Heart right ventricle (tissue), 16 donors: ENCODE results near the gene SMAP1. TPM values are rescaled to one million over a fixed set of nuclear protein-coding genes. Genes with fewer than 3 reads are reported as not detected.

Source experiments
- ATAC-seq, 8 donors: fragments of 200-7000 bp; cut with Tn5 transposase; one replicate each; pipeline ENCODE4 v1.9.1; 2020; ENCODE audit warnings: mild to moderate bottlenecking in 8 of 8, moderate library complexity in 8 of 8, moderate number of reproducible peaks in 1 of 8
- DNase-seq, 2 donors: peaks; one replicate each; pipeline ENCODE4 v3.0.0-alpha.2; 2020
- H3K27ac ChIP-seq, 10 donors: fragments of 200-600 bp; sonication (generic) in 2 of 10; one replicate each; pipeline versions ENCODE4 v1.5.0 to v1.8.0; 2020 to 2022; ENCODE audit warnings: mild to moderate bottlenecking in 3 of 10
- H3K27me3 ChIP-seq, 7 donors: fragments of 200-600 bp; one replicate each; pipeline ENCODE4 v1.8.0; 2021 to 2022; ENCODE audit warnings: mild to moderate bottlenecking in 2 of 7
- H3K36me3 ChIP-seq, 9 donors: fragments of 200-600 bp; sonication (generic) in 1 of 9; one replicate each; pipeline versions ENCODE4 v1.5.0 to v1.8.0; 2020 to 2022; ENCODE audit warnings: mild to moderate bottlenecking in 2 of 9
- H3K4me1 ChIP-seq, 9 donors: fragments of 200-600 bp; sonication (generic) in 1 of 9; one replicate each; pipeline versions ENCODE4 v1.5.0 to v1.8.0; 2020 to 2022; ENCODE audit warnings: mild to moderate bottlenecking in 4 of 9
- H3K4me3 ChIP-seq, 10 donors: fragments of 200-600 bp; sonication (generic) in 2 of 10; one replicate each; pipeline versions ENCODE4 v1.5.0 to v1.8.0; 2020 to 2022; ENCODE audit warnings: mild to moderate bottlenecking in 7 of 10, moderate library complexity in 2 of 10
- H3K9me3 ChIP-seq, 11 donors: fragments of 200-600 bp in 10 of 11; sonication (generic) in 2 of 11; one replicate each; pipeline versions ENCODE4 v1.5.0 to v1.8.0; 2013 to 2022; ENCODE audit warnings: mild to moderate bottlenecking in 2 of 11, control low read depth in 1 of 11, moderate library complexity in 1 of 11
- WGBS, 2 donors: extraction: QIAGEN DNeasy Blood & Tissue Kit; methylation state at CpG; one replicate each; pipeline ENCODE4 v1.1.7; 2013; ENCODE audit warnings: inconsistent platforms in 1 of 2; 5-methylcytosine and 5-hydroxymethylcytosine counted together
- intact Hi-C, 10 donors: fragments of 100-400 bp; cut with DNase I; formaldehyde crosslinking; loops; one replicate each; pipeline versions ENCODE4 v1.11.1 to v1.14.2; 2022
- polyA plus RNA-seq, 2 donors: library from polyadenylated mRNA; stranded (reverse); fragments of 200-250 nt; gene quantifications; one replicate each; pipeline ENCODE4 v1.2.3, GENCODE V29; 2013
- total RNA-seq, 10 donors: library from RNA; stranded (reverse); fragmentation: NEBNext Ultra II Directional in 3 of 10; extraction: Animal tissue kit (Norgen Biotek cat#: 25700) in 3 of 10; gene quantifications; one replicate each; pipeline versions ENCODE4 v1.2.1 to v1.2.4, GENCODE V29; 2021 to 2023
- TF ChIP-seq, protein P1 (sequence below), 9 donors: fragments of 200-600 bp; sonication (generic) in 2 of 9; IDR thresholded peaks; one replicate each; pipeline versions ENCODE4 v1.5.0 to v1.8.0; 2021 to 2022; ENCODE audit warnings: antibody characterized with exemption in 9 of 9, mild to moderate bottlenecking in 5 of 9, moderate library complexity in 1 of 9
- donor health status: Arrhythmogenic right ventricular cardiomyopathy.
- donor health status: ischemic (EF 13 %, LVEDD 7.1; RV severe dilation, severe dysfunction).
- donor health status: healthy with polysubstance abuse.
- donor health status: DM: no; HTN: yes; CAD: no.
- donor health status: DM: no; HTN: no; CAD: no.
- donor health status: ischemic (EF 25% LVEDD 6.9; RV normal size, moderate dysfunction).
- donor health status: ischemic (EF 25% LVEDD 5.7; RV mildly dilated, moderate dysfunction).
- donor health status: healthy.
- donor health status: DM: yes; HTN: yes; CAD: no.
- donor health status: Ischemic cardiomyopathy.
- donor health status: ischemic (EF 35%, LVEDD 5.7; RV mildly dilated, moderate dysfunction).
- donor health status: nonischemic (EF 11% LVEDD 7.7; RV severe dilation, severe dysfunction).
- donor health status: DM: yes; HTN: yes; CAD: no.
- donor health status: PGD.
- donor health status: ischemic (EF 29% LVEDD 5.4; RV normal size, mild dysfunction).
- donor health status: nonischemic (EF 23%, LVEDD 6.1; RV moderate dilation, normal function).

SMAP1 gene
- total and polyA plus RNA-seq, 12 donors: 12.8 to 36.3 (median 30.3) TPM

GRCh38 chr6:70663881-70664466 lies 3.7 kb upstream of the SMAP1 start:
- Histone ChIP-seq H3K9me3 (no peaks in the 10 kb centered on the region), H3K4me3 (no peak overlapping the region), H3K4me1 (peaks cover 0 to 25% (median 16%) of the 10 kb centered on the region in 9 donors), H3K27ac (peak overlapping the region in 6 of 10 donors; percentile 62 to 80 (median 74)), H3K27me3 (no peaks in the 10 kb centered on the region), H3K36me3 (no peaks in the 10 kb centered on the region)
- ATAC-seq (peak in 2 of 8 donors; percentile 3 to 5), DNase-seq (peak in 1 of 2 donors; percentile 8)
- WGBS, 2 donors: 62 to 71% methylated on average over 6 of the region's 6 CpGs
- TF ChIP-seq, protein P1, sequence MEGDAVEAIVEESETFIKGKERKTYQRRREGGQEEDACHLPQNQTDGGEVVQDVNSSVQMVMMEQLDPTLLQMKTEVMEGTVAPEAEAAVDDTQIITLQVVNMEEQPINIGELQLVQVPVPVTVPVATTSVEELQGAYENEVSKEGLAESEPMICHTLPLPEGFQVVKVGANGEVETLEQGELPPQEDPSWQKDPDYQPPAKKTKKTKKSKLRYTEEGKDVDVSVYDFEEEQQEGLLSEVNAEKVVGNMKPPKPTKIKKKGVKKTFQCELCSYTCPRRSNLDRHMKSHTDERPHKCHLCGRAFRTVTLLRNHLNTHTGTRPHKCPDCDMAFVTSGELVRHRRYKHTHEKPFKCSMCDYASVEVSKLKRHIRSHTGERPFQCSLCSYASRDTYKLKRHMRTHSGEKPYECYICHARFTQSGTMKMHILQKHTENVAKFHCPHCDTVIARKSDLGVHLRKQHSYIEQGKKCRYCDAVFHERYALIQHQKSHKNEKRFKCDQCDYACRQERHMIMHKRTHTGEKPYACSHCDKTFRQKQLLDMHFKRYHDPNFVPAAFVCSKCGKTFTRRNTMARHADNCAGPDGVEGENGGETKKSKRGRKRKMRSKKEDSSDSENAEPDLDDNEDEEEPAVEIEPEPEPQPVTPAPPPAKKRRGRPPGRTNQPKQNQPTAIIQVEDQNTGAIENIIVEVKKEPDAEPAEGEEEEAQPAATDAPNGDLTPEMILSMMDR (IDR thresholded peaks at IDR 0.05): no peak
- intact Hi-C loops: loop anchor here in 1 of 10 donors (10.0 kb wide), 1 partner anchor 99 kb away; the partner anchor contains the start of gene SDHAF4

DNA sequence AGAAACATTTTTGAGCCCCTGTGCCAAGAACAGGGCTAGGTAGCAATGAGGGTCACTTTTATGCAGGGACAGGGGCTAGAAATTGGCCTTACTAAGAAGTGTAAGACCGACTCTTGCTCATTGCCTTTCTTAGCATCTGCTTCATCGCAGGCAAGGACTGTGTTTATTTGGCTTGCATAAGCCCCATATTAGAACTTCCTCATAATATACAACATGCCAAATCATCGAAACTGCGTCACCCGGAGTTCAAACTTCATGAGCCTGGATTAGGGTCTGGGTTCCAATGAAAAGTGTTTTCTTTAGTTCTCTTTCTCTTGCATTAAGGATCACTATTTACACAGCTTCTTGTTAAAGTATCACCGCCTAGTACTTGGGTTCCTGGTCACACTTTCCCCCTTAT lies 977 bp upstream of the SMAP1 start:
- TF ChIP-seq, protein P1 (IDR thresholded peaks at IDR 0.05): no peak
- intact Hi-C loops: loop anchor here in 5 of 10 donors (5.0 to 10.0 kb wide), 3 partner anchors 99 to 621 kb away; partner anchors contain the start of genes SDHAF4 (in 5 of the 5) and OGFRL1 (in 1 of the 5)
- no peaks in the 10 kb centered on the region for H3K36me3 ChIP-seq
- no peaks in the 10 kb centered on the region for H3K27me3 ChIP-seq
- peaks cover 0 to 50% (median 32%) of the 10 kb centered on the region in 9 donors for H3K4me1 ChIP-seq
- ATAC-seq (no peak), DNase-seq (no peak)
- peak overlapping the region in 5 of 10 donors; percentile 77 to 95 (median 87) for H3K4me3 ChIP-seq
- WGBS, 2 donors: 89 to 92% methylated on average over 6 of the region's 6 CpGs
- no peaks in the 10 kb centered on the region for H3K9me3 ChIP-seq
- H3K27ac ChIP-seq: peak overlapping the region in 9 of 10 donors; percentile 91 to 98 (median 97)

- Histone ChIP-seq H3K4me3 (peak overlapping the region; percentile 77 to 96 (median 88)), H3K4me1 (peaks cover 0 to 53% (median 35%) of the 10 kb centered on the region in 9 donors), H3K36me3 (no peaks in the 10 kb centered on the region), H3K9me3 (no peaks in the 10 kb centered on the region), H3K27me3 (no peaks in the 10 kb centered on the region), H3K27ac (peak overlapping the region; percentile 85 to 98 (median 96))
- DNase-seq: no peak
- intact Hi-C loops: loop anchor here in 5 of 10 donors (5.0 to 10.0 kb wide), 3 partner anchors 100 to 620 kb away; partner anchors contain the start of genes SDHAF4 (in 5 of the 5) and OGFRL1 (in 1 of the 5)
- 7 to 9% methylated on average over 15 of the region's 15 CpGs for WGBS, 2 donors
- ATAC-seq: no peak
- TF ChIP-seq, protein P1 (IDR thresholded peaks at IDR 0.05): no peak
Measured at GRCh38 chr6:70667256-70667710, 400 bp upstream of the SMAP1 start.

DNA sequence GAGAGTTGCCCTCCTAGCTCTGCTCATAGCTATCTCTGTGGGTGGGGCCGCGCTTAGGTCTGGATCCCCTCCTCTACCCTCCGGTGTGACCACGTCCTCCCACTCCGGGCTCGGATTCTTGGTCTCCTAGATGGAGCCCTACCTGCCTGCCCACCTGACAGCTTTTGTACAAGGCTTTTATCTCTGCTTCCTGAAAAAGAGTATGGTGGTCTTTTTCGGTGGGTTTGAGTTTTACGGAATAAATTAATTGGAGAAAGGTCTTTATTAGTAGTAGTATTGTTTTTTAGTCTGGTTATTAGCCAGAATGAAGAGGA lies 773 bp downstream of the SMAP1 start:
- H3K4me1 ChIP-seq: peaks cover 0 to 65% (median 46%) of the 10 kb centered on the region in 9 donors
- intact Hi-C loops: loop anchor here in 5 of 10 donors (5.0 to 10.0 kb wide), 3 partner anchors 101 to 619 kb away; partner anchors contain the start of genes SDHAF4 (in 5 of the 5) and OGFRL1 (in 1 of the 5)
- ATAC-seq (peak in 2 of 8 donors; percentile 36 to 69), DNase-seq (peak in 1 of 2 donors; percentile 49)
- H3K4me3 ChIP-seq: peak overlapping the region; percentile 77 to 96 (median 88)
- 0 to 1% methylated on average over 8 of the region's 8 CpGs for WGBS, 2 donors
- no peaks in the 10 kb centered on the region for H3K9me3 ChIP-seq
- peak overlapping the region; percentile 85 to 98 (median 96) for H3K27ac ChIP-seq
- H3K27me3 ChIP-seq: no peaks in the 10 kb centered on the region
- TF ChIP-seq, protein P1 (IDR thresholded peaks at IDR 0.05): no peak
- no peaks in the 10 kb centered on the region for H3K36me3 ChIP-seq
